Fibroblast of pulmonary artery (primary cell): ENCODE results near the gene PAGE2.
"Not testable (repeated sequence)": the region's sequence is repeated elsewhere in the genome, so short reads cannot be mapped to it uniquely, and the experiment has no call there.

ENCODE experiments used
- DNase-seq: peaks from one replicate; pipeline ENCODE4 v3.0.0-alpha.2; 2010; ENCODE audit warnings: low read depth
- H3K4me3 ChIP-seq: replicated peaks from 2 replicates; pipeline ENCODE4 v1.5.1; 2011; ENCODE audit warnings: low read depth, mild to moderate bottlenecking, control low read depth, low read length, moderate library complexity
- CTCF ChIP-seq: IDR thresholded peaks from 2 replicates; pipeline ENCODE4 v1.5.1; 2011; ENCODE audit warnings: mild to moderate bottlenecking, control low read depth, low read length, inconsistent platforms; ENCODE audit errors: missing control alignments

The PAGE2 gene

GRCh38 chrX:55088795-55089489 is at the start of gene PAGE2:
Gene PAGE2, plus strand, starts transcription at chrX:55089018. Its CDS starts 1,003 bp downstream, at chrX:55090021.
- H3K4me3 ChIP-seq = no peak within 1 kb of the TSS
- TF ChIP-seq CTCF = no peak
- DNase-seq = no peak

GRCh38 chrX:55039471-55039870 is 49.3 kb upstream of the PAGE2 start:
- TF ChIP-seq CTCF = no peak
- DNase-seq = no peak
- H3K4me3 ChIP-seq = no peak overlapping the region

DNA sequence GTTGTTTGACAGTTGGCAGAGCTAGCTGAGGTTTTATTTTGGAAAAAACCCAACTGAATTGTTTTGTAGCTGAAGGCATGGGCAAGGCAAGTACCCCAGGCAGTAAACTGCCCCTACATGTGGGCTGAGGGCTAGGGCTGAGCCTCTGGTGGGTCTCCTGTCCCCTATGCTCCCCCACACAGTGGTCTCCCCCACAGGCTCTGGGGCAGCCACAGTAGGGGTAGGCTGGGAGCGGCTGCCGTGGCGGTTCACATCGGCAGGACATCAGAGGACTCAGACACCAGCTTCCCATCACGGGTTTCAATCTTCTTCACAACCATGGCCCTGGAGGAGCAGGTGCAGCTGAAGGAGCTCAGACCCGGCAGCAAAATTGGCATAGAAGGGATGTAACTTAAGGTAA is 47.3 kb upstream of the PAGE2 start:
- no peak for TF ChIP-seq CTCF
- H3K4me3 ChIP-seq = no peak overlapping the region
- DNase-seq = no peak

- H3K4me3 ChIP-seq, DNase-seq: not testable (repeated sequence)
Observed at GRCh38 chrX:55050599-55050998, 38.2 kb upstream of the PAGE2 start.

GRCh38 chrX:55056820-55057674 is 31.8 kb upstream of the PAGE2 start:
- peak; percentile 75 for DNase-seq
- no peak for TF ChIP-seq CTCF
- peak overlapping the region; percentile 11 for H3K4me3 ChIP-seq

GRCh38 chrX:55057675-55058249 is 31.1 kb upstream of the PAGE2 start:
- TF ChIP-seq CTCF = peak; percentile 71
- peak; percentile 62 for DNase-seq
- H3K4me3 ChIP-seq = peak overlapping the region; percentile 11

DNA sequence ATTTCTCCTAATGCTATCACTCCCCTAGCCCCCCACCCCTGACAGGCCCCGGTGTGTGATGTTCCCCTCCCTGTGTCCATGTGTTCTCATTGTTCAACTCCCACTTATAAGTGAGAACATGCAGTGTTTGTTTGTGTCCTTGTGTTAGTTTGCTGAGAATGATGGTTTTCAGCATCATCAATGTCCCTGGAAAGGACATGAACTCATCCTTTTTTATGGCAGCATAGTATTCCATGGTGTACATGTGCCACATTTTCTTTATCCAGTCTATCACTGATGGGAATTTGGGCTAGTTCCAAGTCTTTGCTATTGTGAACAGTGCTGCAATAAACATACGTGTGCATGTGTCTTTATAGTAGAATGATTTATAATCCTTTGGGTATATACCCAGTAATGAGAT is 21.6 kb upstream of the PAGE2 start:
- H3K4me3 ChIP-seq, DNase-seq: not testable (repeated sequence)
